NCI-H2029 (cell line): Measurements from ENCODE around the gene SLC36A2.

Source experiments
- DNase-seq: peaks from one replicate; lab custom pipeline; 2025; lab: John Stamatoyannopoulos, UW

Gene SLC36A2

DNA sequence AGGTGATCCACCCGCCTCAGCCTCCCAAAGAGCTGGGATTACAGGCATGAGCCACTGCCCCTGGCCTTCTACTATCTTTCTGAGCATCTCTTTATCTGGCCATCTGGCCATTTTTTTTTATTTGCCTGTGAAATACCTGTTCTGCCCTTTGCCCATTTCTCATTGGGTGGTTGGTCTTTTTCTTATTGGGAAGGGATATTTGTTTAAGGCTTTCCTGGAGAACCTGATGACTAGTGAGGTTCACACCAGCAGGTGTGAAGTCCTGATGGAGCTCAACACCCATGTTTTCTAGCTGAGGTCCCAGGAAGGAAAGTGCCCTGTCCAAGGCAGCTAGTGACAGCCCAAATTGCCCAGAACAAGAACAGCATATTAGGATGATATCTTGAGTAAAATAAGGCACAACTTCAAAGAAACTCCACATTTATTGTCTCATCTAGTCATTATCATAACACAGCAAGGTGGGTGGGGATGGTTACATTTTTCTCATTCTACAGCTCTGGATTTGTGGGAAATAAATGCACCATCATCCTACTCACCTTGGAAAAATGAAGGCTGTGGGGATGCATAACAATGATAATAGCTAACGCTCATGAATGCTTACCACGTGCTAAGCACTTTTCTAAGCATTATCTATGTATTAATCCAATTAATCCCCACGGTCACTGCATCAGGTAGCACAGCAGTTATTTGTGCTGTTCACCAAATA is 64.1 kb downstream of the SLC36A2 start:
- DNase-seq: no peak

DNA sequence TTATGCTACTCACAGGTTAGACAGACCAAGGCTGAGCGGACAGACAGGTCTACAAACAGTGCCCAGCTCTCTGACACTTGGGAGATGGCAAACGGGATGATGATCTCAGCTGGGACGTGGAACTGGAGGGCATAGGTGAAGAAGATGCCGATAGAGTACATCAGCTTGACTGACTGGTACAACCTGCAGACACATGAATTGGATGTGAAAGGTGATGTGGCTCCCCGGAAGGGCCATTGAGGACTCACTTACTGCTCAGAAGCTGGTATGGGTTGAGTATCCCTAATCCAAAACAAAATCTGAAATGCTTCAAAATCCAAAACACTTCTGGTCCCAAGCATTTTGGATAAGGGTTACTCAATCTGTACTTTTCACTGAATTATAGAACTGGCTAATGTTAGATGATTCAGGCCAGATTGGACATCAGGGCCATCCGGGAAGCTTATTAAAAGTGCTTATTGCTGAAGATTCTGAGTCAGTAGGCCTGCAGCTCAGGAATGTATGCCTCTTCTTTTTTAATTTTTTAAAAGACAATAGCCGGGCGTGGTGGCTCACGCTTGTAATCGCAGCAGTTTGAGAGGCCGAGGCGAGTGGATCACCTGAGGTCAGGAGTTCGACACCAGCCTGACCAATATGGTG is 66.2 kb downstream of the SLC36A2 start:
- DNase-seq: no peak

DNA sequence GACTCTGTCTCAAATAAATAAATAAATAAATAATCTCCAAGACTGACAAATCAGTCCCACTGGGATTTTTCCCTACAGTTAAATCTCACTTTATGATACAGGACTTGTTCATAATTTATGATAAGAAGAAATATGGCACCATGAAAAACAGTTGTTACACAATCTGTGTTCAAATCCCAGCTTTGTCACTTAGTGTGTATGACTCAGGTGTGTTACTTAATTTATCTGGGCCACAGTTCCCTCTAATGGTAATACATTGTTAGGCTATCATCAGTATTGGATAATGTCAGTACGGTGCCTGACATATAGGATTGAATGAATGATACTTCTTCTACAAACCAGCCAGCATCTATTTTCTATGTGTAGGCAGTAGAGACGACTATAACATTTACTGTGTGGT is 66.9 kb downstream of the SLC36A2 start:
- DNase-seq: no peak

DNA sequence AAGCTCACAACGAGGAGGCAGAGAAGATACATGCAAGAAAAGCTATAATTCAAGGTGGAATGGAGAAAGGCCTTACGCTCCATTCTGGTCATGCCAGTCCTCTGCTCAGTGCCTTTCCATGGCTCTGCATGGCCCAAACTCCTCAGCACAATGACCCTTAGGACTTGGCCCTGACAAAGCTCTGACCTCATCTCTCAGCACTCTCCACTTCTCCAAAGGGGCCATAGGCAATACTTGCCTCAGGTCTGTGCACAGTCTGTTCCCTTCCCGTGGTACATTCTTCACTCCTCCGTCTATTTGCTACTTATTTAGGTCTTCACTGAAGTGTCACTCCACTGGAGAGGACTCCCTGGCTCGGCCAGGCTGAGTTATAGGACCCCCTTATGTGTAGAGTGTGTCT is 68.5 kb downstream of the SLC36A2 start:
- no peak for DNase-seq

DNA sequence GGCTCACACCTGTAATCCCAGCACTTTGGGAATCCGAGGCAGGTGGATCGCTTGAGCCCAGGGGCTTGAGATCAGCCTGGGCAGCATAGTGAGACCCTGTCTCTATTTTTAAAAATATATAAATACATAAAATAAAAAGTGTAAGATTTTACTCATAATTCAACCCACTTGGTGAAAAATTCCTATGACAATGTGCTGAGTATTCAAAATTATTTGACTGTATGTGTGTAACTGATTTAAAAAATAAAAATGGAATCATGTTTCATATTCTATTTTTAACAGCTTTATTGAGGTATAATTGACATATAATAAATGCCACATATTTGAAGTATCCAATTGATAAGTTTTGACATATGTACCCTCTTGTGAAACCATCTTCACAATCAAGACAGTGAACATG is 71.6 kb downstream of the SLC36A2 start:
- no peak for DNase-seq

DNA sequence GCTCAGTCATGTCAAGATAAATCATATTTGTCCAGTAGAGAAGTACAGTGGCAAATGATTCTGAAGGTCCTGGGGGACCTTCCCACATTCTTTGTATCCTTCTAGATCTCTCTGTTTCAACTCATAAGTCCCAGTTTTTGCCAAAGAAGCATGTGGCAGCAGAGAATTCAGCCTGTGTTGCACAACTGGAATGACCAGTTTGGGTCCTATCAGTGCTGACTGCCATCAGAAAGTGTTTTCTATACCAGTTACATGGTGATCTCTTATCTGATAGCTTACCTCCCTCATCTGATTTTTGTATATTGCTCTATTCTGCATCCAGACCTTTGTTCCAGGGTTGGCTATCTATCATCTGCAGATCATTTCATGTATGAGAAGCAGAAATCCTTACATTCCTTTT is 72.7 kb downstream of the SLC36A2 start:
- no peak for DNase-seq

DNA sequence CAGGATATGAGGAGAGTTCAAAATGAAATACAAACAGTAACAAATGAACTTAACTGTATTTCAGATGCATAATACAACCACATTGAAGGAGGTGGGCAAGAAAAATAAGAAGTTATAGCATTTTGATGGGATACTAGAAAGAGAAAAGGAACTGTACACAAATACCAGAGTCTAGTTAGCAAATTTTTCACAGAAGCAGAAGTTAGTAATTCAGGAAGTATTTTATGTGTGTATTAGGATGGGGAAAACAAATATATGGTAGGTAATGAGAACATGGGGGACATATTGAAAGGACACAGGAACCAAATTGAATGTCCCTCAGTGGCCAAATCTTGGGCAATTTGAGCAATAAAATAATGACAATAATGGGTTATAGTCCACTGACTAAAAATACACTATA is 76.0 kb downstream of the SLC36A2 start:
- DNase-seq: no peak

DNA sequence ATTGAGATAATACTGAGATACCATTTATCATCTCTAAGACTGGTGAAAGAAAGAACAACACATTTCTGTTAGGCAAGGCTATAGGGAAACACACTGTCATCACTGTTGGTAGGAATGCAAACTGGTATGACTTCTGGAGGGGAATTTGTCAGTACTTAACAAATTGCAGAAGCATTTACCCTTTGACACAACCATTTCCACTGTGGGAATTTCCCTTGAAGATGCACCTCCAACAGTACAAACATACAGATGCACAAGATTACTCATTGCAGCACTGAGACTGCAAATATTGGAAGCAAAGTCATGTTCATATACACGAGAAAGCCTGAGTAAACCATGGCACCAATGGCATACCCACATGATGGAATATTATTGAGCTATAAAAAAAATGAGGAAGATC is 76.8 kb downstream of the SLC36A2 start:
- DNase-seq: no peak

DNA sequence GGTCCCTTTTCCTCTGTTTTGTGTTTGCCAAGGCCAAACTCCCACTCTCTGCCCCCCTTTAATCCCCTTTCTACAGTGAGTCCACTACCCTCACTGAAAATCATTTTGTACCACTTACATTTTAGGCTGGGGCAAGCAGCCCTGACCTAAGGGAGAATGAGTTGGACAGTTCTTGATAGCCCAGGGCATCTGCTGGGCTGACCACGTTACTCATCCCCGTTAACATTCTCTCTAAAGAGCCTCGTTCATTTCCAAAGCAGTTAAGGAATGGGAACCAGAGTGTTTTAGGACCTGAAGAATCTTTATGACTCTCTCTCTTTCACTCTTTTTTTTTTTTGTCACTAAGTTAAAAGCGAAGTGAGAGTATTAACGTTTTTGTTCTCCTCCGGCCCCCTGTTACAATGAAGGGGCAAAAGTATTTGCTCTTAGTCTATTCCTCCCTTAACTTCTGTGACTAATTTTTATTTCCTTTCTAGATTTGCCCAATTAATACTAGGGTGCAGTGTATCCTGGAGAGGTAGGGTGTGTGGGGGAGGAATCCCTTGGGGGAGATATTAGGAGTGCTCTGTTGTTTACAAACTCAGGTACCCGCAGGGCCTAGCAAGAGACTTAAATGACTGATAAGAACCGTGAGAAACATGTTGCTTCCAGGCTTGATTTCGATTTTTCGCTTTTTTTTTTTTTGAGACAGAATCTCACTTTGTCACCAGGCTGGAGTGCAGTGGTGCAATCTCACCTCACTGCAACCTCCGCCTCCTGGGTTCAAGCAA is 79.7 kb downstream of the SLC36A2 start:
- DNase-seq: no peak
